UCSD-AML1 (cell line): ENCODE results near the gene RHOC.
"Not testable (repeated sequence)": the region's sequence is repeated elsewhere in the genome, so short reads cannot be mapped to it uniquely, and the experiment has no call there.

Experiments used
- DNase-seq: peaks from one replicate; lab custom pipeline; 2025; ENCODE audit not compliant: unreplicated experiment; lab: John Stamatoyannopoulos, UW

The RHOC gene

GRCh38 chr1:112706505-112707220, at the start of gene RHOC:
Gene RHOC (minus strand): TSS chr1:112707127. CDS start chr1:112703799, 3,328 bp downstream.
- peak; percentile 88 for DNase-seq

- DNase-seq: no peak
Observed at GRCh38 chr1:112754116-112754628, 47.2 kb upstream of the RHOC start.

- DNase-seq: no peak
Observed at GRCh38 chr1:112748396-112748795, 41.5 kb upstream of the RHOC start.

DNA sequence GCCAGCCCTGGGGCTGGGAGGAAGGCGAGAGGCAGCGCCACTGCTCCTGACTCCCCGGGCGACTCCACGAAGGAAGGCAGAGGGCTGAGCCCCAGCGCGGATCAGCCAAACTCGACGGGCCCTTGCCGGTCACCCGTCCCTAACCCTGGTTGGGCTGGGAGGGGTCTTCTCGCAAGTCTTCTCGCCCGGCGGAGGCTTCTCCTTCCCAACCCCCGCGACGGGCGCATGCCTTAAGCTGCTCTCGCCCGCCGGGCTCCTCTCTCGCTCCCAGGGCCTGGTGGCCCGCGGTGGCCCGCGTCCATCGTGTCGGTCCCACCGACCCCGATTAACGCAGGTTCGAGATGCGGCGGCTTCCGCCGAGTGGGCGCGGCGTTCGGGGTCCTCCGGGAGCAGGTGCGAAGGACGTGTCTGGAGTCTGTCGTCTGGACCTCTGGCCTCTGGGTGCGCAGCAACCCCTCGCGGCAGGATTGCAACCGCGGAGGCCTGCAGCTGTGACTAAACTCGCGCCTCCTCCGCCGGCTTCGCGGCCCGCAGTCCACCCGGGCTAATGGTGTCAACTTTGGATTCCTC, 37.2 kb upstream of the RHOC start:
- DNase-seq: no peak

GRCh38 chr1:112743174-112744008, 36.5 kb upstream of the RHOC start:
- no peak for DNase-seq

- no peak for DNase-seq
Observed at GRCh38 chr1:112737573-112737972, 30.6 kb upstream of the RHOC start.

GRCh38 chr1:112735752-112736151, 28.8 kb upstream of the RHOC start:
- DNase-seq: no peak

DNA sequence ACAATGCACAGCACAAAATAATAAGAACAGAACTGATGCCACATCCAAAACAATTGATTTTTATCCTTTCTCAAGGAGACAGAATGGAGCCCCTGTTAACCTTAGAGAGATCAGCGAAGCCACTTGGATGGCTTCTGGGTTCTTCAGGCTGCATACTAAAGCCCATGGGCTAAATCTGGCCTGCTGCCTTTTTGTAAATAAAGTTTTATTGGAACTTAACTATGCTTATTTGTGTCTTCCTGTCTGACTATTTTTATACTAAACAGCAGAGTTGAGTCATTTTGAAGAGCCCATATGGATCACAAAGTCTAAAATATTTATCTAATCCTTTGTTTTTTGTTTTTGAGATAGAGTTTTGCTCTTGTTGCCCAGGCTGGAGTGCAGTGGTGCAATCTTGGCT, 24.5 kb upstream of the RHOC start:
- no peak for DNase-seq

DNA sequence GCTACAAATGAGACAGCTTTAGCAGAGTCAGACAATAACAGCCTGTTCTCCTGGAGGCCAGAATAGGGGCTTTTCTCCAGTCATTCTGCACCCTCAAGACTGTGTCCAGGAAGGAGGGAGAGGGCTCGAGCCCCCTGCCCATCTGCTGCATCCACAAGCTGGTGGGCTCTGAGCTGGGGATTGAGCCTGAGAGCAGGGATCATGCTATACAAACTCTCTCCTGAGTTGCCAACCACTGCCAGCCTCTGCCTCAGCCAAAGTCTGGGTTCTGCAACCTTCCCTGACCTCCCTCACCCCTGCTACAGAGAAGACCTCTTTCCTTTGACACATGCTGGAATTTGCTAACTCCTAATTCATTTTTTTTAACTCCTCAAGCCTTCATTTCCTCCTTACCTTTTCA, 23.0 kb upstream of the RHOC start:
- DNase-seq: no peak

DNA sequence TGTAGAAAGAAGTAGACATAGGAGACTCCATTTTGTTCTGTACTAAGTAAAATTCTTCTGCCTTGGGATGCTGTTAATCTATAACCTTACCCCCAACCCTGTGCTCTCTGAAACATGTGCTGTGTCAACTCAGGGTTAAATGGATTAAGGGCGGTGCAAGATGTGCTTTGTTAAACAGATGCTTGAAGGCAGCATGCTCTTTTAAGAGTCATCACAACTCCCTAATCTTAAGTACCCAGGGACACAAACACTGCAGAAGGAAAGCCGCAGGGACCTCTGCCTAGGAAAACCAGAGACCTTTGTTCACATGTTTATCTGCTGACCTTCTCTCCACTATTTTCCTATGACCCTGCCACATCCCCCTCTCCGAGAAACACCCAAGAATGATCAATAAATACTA, 22.1 kb upstream of the RHOC start:
- not testable (repeated sequence) for DNase-seq

DNA sequence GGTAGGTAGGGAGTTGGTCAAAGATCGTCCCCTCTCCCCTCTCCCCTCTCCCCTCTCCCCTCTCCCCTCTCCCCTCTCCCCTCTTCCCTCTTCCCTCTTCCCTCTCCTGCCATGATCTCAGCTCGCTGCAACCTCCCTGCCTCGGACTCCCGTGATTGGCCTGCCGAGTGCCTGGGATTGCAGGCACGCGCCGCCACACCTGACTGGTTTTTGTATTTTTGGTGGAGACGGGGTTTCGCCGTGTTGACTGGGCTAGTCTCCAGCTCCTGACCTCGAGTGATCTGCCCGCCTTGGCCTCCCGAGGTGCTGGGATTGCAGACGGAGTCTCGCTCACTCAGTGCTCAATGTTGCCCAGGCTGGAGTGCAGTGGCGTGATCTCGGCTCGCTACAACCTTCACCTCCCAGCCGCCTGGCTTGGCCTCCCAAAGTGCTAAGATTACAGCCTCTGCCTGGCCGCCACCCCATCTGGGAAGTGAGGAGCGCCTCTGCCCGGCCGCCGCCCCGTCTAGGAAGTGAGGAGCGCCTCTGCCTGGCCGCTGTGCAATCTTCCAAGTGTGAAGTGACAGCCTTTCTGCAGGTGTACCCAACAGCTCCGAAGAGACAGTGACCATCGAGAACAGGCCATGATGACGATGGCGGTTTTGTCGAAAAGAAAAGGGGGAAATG, 21.5 kb upstream of the RHOC start:
- not testable (repeated sequence) for DNase-seq

DNA sequence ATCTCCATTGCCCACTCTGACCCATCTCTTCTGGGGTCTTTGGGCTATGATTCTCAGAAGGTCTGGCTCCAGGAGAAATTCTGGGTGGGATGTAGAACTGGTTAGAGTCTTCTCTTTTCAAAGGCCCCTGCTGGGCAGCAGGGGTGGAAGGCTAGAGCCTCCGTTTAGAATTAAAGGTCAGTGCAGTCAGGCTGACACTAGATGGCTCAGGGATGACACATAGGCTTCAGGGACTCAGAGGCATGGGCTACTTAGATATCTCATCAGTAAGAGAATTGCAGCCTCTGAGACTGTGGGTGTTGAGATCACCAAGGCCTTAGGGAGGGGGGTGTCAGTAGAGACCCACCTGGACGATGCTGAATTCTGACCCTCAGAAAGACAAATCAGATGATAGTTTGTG, 20.8 kb upstream of the RHOC start:
- DNase-seq: no peak

DNA sequence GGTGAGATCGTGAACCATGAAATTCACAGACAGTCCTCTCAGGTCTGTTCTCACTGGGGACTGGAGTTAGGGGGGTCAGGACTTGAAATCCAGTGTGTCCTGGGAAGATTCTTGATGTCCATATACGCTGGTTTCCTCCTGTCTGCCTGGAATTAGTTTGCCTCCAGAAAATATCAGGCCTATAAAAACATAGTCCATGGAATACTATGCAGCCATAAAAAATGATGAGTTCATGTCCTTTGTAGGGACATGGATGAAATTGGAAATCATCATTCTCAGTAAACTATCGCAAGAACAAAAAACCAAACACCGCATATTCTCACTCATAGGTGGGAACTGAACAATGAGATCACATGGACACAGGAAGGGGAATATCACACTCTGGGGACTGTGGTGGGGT, 17.3 kb upstream of the RHOC start:
- DNase-seq: not testable (repeated sequence)

DNA sequence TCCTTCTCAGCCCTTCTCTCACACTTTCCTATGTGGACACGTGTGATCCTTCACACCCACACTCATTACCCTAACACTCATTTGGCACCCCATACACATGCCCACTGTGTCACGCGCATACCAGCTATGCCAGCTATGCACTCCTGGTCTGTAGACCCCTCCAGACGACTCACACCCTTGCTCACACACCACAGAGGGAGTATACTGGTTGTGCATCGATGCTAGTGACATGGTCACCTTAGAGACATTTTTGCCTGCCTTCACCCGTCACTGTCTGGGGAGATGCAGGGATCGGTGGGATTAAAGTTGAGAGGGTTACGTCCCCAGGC, 16.5 kb upstream of the RHOC start:
- no peak for DNase-seq

DNA sequence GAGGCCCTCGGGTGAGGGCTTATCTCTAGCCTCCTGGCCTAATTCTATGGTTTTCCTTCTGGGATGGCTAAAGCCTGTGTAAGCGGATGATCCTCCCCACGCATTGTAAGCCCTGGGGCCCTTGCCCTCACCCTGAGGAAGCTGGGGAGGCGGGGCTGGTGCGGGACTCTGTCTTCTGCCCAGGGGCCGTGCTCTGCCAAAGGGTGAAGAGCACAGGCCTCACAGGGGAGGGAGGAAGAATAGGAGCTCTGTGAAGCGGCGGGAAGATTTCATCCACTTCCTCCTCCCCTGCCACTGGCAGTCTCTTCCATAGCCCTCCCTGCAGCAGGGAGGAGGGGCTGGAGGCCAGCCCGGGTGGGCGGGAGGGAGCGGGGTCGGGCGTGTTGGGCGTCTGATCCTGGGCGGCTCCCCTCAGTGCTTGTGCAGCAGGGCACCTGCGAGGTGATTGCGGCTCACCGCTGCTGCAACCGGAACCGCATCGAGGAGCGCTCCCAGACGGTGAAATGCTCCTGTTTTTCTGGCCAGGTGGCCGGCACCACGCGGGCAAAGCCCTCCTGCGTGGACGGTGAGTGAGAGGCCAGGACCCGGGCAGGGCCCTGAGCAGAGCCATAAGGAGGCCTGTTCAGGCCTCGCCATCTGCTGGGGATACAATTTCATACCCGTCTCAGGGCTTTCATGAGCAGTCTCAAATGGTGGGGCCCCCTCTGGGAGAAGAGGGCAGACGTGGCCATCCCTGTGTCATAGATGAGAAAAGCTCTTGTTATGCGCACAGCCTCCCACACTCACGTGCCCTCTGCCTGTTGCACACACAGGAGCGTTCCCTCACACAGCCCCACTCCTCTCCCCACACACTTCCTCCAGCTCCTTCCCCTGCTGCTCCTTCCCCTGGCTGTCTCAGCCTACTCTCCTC, 15.9 kb upstream of the RHOC start:
- DNase-seq: peak; percentile 30

DNA sequence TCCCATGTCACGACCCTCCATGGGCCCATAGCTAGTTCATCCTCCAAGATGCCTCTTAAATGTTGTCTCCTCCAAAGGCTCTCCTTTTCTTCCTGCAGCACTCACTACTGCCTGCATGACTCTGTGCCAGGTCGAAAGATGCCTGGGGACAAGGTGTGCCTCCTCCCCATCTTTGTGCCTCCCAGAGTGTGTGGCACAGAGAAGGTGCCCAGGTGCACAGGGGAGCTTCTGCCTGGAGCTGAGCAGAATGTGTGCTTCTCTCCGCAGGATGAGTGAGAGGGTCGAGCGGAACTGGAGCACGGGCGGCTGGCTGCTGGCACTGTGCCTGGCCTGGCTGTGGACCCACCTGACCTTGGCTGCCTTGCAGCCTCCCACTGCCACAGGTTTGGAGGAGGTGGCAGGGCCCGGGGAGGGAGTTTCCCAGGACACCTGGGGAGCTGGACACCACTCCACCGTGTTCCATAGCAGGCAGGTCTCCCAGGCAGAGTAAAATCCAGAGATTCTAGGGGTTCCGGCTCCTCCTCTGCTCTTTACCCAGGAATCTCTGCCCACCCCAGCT, 15.1 kb upstream of the RHOC start:
- DNase-seq: no peak

DNA sequence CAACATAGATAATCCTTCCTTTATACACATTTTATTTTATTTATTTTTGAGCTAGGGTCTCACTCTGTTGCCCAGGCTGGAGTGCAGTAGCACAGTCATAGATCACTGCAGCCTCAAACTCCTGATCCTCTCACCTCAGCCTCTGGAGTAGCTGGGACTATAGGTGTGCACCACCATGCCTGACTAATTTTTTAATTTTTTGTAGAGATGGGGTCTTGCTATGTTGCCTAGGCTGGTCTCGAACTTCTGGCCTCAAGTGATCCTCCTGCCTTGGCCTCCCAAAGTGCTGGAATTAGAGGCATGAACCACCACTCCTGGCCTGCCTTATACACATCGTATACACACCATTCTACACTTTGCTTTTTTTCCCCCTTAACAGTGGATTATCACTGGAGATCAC, 14.4 kb upstream of the RHOC start:
- DNase-seq: not testable (repeated sequence)

GRCh38 chr1:112720800-112721199, 13.9 kb upstream of the RHOC start:
- no peak for DNase-seq

GRCh38 chr1:112719706-112720105, 12.8 kb upstream of the RHOC start:
- DNase-seq: no peak
